Activated CD8-positive, alpha-beta memory T cell treated with anti-CD3 and anti-CD28 coated beads, Interleukin-2, amount 50 U/mL, for 24 hours (primary cell): Measurements from ENCODE around the gene CENPT.
A peak's percentile ranks its signal among the peaks of the same experiment; 100 is the strongest.

Experiments
- DNase-seq: peaks from one replicate; pipeline ENCODE4 v3.0.0-alpha.2; 2020; ENCODE audit errors: extremely low read depth

Gene CENPT, protein sequence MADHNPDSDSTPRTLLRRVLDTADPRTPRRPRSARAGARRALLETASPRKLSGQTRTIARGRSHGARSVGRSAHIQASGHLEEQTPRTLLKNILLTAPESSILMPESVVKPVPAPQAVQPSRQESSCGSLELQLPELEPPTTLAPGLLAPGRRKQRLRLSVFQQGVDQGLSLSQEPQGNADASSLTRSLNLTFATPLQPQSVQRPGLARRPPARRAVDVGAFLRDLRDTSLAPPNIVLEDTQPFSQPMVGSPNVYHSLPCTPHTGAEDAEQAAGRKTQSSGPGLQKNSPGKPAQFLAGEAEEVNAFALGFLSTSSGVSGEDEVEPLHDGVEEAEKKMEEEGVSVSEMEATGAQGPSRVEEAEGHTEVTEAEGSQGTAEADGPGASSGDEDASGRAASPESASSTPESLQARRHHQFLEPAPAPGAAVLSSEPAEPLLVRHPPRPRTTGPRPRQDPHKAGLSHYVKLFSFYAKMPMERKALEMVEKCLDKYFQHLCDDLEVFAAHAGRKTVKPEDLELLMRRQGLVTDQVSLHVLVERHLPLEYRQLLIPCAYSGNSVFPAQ

DNA sequence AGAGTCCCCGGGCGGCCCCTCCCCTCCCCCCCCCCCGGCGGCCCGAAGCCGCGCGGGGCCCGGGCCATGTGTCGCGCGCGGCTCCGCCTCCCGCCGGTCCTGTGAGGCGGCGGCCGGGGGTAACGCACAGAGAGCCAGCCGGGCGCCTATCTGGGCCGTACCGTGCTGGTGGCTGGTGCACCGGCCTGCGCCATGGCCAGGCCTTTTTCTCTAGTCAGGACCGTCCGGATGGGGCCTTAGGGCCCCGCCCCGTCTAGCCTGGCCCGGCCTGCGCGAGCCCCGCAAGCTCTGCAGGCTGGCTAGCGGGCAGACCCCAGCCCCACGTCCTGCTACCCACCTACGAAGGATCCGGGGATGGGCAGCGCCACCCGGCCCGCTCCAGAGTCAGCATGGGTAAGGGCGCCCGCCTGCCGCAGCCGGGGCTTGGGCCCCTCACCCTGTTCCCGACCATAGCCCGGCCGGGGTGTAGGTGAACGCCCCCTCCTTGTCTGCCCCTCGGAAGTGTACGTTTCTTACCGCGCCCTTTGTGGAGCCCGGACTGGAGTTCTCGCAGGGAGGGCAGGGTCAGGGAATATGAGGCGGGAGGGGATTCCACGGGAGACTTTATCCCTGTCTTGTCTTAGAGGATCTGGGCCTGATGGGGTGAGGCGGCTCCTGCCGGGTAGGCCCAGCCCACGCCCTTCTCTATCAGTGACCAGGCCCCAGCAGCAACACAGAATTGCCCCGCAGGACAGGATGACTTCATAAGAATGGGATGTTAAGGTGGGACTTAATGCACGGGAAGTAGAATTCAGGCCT lies at the start of gene CENPT:
TSS of gene CENPT (minus strand) at position 630 of the 798 bp plus-strand sequence. CDS start 13,834 bp downstream, outside the sequence.
- no peak for DNase-seq

DNA sequence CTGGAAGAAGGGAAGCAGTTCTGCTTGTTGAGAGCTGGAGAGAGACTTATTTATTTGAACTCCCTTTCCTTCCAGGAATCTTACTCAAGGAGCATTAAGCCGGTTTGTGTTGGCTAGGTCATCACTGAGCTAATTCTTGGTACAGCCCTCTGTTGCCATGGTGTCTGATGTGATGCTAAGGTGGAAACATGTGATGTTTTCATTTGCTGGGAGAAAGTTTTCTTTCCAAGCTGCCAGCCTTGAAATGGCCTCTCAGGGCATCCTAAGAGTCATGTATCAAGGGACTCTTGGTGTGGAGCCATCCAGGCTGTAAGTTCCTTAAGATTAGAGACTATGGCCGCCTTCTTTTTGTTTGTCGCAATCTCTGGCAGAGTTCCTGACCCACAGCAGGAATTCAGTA lies 49.7 kb upstream of the CENPT start:
- DNase-seq, result no peak

DNA sequence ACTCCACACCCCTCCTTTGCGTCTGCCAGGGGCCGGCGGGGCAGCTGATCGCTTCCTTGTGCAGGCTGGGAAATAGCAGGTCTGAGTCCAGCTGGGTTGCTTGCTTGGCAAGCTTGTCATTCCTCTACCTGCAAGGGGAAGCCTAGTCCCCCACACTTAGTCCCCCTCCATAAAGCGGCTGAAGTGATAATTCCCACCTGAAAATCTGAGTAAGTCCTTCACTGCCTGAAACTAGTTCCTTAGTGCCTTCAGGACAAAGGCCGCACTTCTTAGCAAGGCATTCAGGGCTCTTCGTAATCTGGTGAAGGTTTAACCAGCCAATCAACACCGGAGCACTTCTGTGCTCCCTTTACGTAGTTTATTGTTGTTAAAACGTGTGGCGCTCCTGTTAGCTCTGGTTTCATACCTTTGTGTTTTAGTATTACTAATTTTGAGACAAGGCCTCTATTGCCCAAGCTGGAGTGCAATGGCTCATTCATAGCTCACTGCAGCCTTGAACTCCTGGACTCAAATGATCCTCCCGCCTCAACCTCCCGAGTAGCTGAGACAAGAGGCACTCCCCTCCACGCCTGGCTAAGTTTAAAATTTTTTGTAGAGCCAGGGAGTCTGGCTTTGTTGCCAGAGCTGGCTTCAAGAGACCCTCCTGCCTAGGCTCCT lies 46.4 kb upstream of the CENPT start:
- DNase-seq, result no peak

DNA sequence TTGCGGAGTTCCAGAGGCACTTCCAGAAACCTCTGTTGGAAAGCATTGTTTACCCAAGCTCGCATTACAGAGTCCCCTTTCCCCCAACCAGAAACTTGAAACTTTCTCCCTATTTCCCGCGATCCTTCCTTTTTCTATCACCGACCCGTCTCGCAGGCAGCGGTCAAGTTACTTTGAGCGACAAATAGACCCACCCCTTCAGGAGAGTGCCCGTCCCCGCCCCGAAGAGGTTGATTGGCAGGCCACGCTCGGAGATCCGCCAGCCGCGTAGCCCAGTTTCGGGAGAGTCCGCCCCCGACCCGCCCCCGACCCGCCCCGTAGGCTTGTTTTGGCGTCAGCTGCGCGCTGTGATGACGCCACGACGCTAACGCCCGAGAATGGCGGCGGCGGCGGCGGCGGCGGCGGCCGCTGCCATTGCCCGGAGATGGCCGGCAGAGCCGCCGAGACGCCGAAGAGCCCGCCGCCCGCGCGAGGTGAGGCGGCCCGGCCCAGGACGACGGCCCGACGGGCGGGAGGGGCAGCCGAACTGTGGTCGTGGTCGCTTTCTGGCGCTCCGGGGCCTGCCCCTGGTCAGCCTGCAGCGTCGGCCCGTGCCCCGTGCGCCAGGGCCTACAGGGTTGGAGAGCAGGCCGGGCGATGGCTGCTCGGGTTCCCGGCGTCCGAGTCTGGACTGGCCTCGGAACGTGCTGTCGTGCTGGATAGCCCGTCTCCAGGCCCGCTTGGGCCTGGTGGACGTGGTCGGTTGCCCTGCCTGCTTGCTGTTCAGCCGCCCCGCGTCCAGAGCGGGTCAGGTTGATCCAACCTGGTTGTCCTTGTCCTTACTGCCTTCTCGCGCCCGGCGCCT lies 45.6 kb upstream of the CENPT start, which contains the start of gene PSKH1:
TSS of gene PSKH1 (plus strand) at position 356 of the 844 bp plus-strand sequence. CDS start 15,496 bp downstream, outside the sequence.
- DNase-seq, result peak; percentile 87

DNA sequence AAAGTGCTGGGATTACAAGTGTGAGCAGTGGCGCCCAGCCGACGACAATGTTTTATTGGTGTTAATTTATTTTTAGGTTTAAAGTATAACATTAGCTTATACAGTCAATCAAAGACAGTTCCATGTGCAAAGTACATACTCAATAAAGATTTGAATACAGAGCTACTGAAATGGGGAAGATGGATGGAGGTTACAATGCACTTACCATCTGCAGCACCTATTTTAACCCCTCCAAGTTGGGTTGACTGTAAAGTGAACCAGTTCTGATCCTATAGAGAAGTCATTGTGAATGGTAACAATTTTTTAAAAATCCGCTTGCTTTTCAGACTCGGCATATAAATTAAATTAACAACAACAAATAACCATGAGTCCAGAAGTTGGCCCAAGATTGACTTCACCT lies 44.9 kb upstream of the CENPT start:
- DNase-seq, result no peak

DNA sequence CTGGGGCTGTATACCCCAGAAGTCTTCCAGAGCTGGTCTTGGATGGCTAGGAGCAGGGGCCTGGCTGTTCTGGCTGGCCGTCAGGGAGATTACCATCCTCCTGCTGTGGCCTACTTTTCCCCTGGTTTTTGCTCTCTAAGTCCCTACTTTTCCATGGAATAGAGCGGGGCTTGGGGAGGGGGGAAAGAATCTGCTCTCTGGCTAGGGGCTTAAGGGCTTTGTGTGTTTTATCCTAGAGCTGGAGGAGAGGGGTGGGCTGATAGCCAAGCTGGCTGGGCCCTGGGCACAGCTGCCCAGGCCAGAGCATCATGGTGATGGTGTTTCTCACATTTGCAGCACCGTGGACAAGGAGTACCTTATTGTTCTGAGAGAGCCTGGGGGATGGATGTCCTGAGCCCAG lies 40.8 kb upstream of the CENPT start:
- no peak for DNase-seq

DNA sequence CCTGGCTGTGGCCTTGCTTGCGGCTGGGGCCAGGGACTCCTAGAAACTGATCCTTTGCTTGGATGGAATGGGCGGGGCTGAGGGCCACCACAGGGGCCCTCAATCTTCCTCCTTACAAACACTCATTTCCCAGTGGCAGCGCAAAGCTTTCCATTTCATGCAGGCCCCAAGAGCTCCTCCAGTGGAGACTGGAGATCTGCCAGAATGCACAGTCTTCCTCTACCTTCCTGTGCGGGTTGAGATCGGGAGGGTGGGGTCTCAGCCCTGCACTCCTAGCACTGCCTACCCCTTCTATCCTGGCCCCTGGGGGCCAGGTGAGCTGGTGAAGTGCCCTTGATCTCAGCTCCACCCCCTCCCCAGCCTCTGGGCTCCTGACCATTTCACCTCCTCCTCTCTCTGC lies 38.9 kb upstream of the CENPT start:
- DNase-seq, result no peak

DNA sequence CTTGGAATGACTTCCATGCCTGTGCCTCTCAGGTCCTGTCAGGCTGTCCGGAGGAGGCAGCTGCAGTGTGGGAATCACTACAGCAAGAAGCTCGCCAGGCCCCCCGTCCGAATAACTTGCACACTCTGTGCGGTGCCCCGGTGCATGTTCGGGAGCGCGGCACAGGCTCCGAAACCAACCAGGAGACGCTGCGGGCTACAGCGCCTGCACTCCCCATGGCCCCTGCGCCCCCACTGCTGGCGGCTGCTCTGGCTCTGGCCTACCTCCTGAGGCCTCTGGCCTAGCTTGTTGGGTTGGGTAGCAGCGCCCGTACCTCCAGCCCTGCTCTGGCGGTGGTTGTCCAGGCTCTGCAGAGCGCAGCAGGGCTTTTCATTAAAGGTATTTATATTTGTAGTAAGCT lies 38.5 kb upstream of the CENPT start:
- DNase-seq, result no peak

DNA sequence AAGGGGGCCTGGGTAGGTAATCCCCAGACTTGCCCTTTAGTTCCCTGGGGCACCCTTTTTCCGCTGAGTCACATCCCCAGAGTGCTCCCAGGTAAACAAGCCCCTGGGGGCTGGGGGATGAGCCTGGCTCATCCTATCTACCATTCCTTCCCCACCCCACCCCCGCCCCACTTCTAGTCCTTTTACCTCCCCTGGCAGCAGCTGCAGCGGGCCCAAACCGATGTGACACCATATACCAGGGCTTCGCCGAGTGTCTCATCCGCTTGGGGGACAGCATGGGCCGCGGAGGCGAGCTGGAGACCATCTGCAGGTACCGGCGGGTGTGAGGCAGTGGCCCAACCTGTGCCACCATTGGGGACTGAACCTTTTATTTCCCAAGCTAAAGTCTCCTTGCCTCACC lies 38.1 kb upstream of the CENPT start:
- no peak for DNase-seq

DNA sequence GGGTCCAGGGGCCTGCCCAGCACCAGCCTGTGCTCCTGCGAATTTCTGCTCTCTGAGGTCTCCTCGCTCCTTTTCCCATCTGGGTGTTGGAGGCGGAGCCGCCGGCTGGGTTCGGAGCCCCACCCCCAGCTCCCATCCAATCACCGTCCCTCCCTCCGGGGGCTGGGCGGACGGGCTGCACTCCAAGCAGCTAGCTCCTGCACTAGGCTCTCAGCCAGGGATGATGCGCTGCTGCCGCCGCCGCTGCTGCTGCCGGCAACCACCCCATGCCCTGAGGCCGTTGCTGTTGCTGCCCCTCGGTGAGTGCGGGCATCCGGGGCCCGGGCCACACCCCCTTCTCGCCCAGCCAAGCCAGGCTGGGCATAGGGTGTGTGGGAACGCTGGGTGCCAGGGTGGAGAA lies 37.2 kb upstream of the CENPT start, which contains the start of gene NRN1L:
TSS of gene NRN1L (plus strand) at position 202 of the 400 bp plus-strand sequence. CDS start at position 221, 19 bp downstream.
- DNase-seq, result no peak

DNA sequence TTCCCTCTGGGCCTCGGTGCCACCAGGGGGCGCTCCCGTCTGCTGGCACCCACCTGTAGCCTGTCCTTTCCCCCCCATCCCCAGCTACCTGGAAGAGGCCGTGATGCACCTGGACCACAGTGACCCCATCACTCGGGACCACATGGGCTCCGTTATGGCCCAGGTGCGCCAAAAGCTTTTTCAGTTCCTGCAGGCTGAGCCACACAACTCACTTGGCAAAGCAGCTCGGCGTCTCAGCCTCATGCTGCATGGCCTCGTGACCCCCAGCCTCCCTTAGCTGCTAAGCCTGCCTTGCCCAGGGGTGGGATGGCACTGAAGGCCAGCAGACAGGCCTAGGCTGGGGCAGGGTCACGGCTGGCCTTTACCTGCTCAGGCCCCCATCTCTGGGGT lies 36.4 kb upstream of the CENPT start:
- peak; percentile 23 for DNase-seq

DNA sequence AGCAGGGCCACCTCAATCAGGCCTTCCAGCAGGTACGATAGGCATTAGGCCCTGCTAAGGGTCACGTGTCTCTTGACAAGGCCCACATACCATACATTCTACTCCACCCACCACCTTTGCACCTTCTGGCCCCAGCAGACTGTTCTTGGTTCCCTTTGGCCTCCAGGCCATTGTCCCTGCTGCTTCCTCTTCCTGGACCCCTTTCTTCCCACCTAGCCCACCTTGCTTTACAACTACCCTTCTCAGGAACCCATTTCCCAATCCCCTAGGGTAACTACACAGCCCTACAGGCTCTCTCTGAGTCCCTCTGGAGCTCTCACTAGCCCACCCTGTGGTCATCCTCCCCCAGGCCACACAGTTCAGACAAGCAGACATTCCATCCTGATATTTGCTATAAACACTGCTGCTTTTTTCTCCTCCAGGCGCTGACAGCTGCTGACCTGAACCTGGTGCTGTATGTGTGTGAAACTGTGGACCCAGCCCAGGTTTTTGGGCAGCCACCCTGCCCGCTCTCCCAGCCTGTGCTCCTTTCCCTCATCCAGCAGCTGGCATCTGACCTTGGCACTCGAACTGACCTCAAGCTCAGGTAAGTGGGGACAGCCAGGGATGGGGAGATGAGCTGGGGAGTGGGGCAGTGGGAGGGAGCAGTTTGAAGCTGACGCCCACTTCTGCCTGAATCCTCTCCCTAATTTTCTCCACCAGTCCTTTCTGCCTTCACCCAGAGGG lies 35.8 kb upstream of the CENPT start:
- no peak for DNase-seq

DNA sequence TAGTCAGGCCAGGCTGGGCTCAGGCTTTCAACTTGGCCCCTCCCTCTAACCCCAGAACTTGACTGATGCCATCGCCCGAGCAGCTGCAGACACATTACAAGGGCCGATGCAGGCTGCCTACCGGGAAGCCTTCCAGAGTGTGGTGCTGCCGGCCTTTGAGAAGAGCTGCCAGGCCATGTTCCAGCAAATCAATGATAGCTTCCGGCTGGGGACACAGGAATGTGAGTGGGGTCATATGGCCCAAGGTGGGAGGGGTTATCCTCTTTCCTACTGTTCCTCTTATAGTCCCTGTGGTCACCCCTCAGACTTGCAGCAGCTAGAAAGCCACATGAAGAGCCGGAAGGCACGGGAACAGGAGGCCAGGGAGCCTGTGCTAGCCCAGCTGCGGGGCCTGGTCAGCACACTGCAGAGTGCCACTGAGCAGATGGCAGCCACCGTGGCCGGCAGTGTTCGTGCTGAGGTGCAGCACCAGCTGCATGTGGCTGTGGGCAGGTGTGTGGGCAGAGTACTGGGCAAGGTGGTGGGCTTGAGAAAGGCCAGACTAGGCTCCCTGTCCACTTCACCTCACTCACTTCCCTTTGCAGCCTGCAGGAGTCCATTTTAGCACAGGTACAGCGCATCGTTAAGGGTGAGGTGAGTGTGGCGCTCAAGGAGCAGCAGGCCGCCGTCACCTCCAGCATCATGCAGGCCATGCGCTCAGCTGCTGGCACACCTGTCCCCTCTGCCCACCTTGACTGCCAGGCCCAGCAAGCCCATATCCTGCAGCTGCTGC lies 35.1 kb upstream of the CENPT start:
- DNase-seq, result no peak

DNA sequence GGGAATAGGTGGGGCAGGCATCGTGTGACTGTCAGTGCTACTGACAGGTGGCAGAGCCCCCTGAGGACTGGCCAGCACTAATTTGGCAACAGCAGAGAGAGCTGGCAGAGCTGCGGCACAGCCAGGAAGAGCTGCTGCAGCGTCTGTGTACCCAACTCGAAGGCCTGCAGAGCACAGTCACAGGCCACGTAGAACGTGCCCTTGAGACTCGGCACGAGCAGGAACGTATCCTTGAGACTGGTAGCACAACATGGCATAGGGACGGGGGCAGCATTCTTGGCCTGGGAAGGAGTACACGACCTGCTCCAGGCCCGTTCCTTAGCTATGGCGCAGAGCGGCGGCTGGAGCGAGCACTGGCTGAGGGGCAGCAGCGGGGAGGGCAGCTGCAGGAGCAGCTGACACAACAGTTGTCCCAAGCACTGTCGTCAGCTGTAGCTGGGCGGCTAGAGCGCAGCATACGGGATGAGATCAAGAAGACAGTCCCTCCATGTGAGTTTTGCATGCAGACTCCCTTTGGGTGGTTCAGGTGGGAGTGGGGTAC lies 34.2 kb upstream of the CENPT start:
- no peak for DNase-seq

DNA sequence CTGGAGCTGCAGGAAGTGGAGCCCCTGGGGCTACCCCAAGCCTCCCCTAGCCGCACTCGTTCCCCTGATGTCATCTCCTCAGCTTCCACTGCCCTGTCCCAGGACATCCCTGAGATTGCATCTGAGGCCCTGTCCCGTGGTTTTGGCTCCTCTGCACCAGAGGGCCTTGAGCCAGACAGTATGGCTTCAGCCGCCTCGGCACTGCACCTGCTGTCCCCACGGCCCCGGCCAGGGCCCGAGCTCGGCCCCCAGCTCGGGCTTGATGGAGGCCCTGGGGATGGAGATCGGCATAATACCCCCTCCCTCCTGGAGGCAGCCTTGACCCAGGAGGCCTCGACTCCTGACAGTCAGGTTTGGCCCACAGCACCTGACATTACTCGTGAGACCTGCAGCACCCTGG lies 33.1 kb upstream of the CENPT start:
- DNase-seq, result no peak

DNA sequence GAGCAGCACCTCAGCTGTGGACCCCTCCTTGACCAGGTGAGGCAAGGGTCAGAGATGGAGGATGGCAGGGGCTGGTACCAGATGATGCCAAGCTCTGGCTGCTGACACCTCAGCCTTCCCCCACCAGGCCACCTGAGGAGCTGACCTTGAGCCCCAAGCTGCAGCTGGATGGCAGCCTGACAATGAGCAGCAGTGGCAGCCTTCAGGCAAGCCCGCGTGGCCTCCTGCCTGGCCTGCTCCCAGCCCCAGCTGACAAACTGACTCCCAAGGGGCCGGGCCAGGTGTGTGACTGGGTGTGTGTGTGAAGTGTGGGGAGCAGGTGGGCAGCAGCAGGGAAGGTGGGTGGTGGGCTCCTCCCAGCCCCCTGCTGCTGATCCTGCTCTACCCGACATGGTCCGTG lies 32.4 kb upstream of the CENPT start:
- no peak for DNase-seq

DNA sequence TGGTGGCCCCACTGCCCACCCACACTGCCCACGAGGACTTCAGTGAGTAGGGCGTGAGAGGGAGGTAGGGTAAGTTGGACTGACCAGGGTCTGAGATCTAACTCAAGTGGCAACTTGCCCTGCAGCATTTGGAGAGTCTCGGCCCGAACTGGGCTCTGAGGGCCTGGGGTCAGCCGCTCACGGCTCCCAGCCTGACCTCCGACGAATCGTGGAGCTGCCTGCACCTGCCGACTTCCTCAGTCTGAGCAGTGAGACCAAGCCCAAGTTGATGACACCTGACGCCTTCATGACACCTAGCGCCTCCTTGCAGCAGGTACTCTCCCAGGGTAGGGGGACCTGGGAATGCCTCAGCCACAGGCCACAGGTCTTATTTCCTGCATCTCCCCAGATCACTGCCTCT lies 32.0 kb upstream of the CENPT start:
- DNase-seq, result no peak

DNA sequence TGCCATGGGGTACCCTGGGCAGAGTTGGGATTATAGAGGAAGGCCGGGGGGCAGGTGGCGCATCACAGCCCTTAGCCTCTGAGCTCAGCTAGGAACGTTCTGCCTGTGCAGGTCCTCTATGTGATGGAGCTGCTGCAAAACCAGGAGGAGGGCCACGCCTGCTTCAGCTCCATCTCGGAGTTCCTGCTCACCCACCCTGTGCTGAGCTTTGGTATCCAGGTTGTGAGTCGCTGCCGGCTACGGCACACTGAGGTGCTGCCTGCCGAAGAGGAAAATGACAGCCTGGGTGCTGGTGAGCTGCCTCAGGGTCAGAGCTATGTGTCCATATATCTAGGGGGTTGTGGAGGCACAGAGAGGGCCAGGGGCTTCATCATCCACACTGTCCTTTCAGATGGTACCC lies 31.4 kb upstream of the CENPT start:
- DNase-seq, result no peak

DNA sequence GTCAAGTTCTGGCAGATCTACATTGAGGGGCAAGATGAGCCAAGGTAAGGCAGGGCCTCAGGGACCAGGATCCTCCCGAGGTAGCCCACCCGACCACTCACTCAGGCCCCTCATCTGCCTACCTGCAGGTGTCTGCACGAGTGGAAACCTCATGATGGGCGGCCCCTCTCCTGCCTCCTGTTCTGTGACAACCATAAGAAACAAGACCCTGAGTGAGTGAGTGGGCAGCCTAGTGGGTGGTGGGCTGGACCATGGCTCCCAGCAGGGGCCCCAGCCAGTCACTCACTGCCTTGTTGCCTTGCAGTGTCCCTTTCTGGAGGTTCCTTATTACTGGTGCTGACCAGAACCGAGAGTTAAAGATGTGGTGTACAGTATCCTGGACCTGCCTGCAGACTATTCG lies 30.7 kb upstream of the CENPT start:
- no peak for DNase-seq
